ENCODE measurements around the gene RUNX3. TPM values are rescaled to one million over a fixed set of nuclear protein-coding genes. Genes with fewer than 3 reads are reported as not detected.

Gene RUNX3
- total and polyA plus RNA-seq, 4 donors: 1.7 to 9.0 (median 4.5) TPM

- Histone ChIP-seq H3K9ac (ENCODE audit: insufficient read depth in 1 of 2, low read length in 2 of 2) (no peak overlapping the region), H3K27me3 (ENCODE audit: control insufficient read depth in 3 of 3, insufficient read depth in 3 of 3, low read length in 2 of 3) (peaks cover 0 to 4% (median 3%) of the 10 kb centered on the region in 3 donors), H3K36me3 (ENCODE audit: control insufficient read depth in 4 of 4, insufficient read depth in 4 of 4, low read length in 4 of 4) (no peaks in the 10 kb centered on the region), H3K27ac (ENCODE audit: low read depth in 1 of 2, low read length in 1 of 2) (no peak overlapping the region), H3K4me1 (ENCODE audit: control insufficient read depth in 5 of 5, insufficient read depth in 5 of 5, low read length in 5 of 5) (peaks cover 0 to 11% (median 1%) of the 10 kb centered on the region in 5 donors), H3K4me3 (no peak overlapping the region), H3K9me3 (ENCODE audit: control insufficient read depth in 4 of 4, insufficient read depth in 3 of 4, low read length in 3 of 4) (peaks cover 2 to 13% (median 4%) of the 10 kb centered on the region in 4 donors)
- 91 to 95% methylated on average over 2 of the region's 2 CpGs for WGBS, 2 donors
- no peak for TF ChIP-seq CTCF (IDR thresholded peaks at IDR 0.05; ENCODE audit: control extremely low read depth, extremely low read depth)
- DNase-seq (no peak), ATAC-seq (ENCODE audit: insufficient read depth, low FRiP score) (no peak)
These were observed 45.3 kb upstream of the RUNX3 start for GRCh38 chr1:24975391-24975790.

- peaks cover 0 to 7% (median 3%) of the 10 kb centered on the region in 3 donors for H3K27me3 ChIP-seq (ENCODE audit: control insufficient read depth in 3 of 3, insufficient read depth in 3 of 3, low read length in 2 of 3)
These were observed 43.2 kb upstream of the RUNX3 start for GRCh38 chr1:24973315-24973714.

GRCh38 chr1:24972915-24973242 is 42.8 kb upstream of the RUNX3 start:
- DNase-seq (no peak), ATAC-seq (ENCODE audit: insufficient read depth, low FRiP score) (no peak)
- H3K9ac ChIP-seq (ENCODE audit: insufficient read depth in 1 of 2, low read length in 2 of 2): no peak overlapping the region
- H3K27me3 ChIP-seq (ENCODE audit: control insufficient read depth in 3 of 3, insufficient read depth in 3 of 3, low read length in 2 of 3): peaks cover 0 to 7% (median 3%) of the 10 kb centered on the region in 3 donors
- no peak for TF ChIP-seq CTCF (IDR thresholded peaks at IDR 0.05; ENCODE audit: control extremely low read depth, extremely low read depth)
- peaks cover 2 to 11% (median 4%) of the 10 kb centered on the region in 4 donors for H3K9me3 ChIP-seq (ENCODE audit: control insufficient read depth in 4 of 4, insufficient read depth in 3 of 4, low read length in 3 of 4)
- 77 to 86% methylated on average over 6 of the region's 6 CpGs for WGBS, 2 donors
- peaks cover 0 to 12% (median 0%) of the 10 kb centered on the region in 5 donors for H3K4me1 ChIP-seq (ENCODE audit: control insufficient read depth in 5 of 5, insufficient read depth in 5 of 5, low read length in 5 of 5)
- no peak overlapping the region for H3K27ac ChIP-seq (ENCODE audit: low read depth in 1 of 2, low read length in 1 of 2)
- H3K36me3 ChIP-seq (ENCODE audit: control insufficient read depth in 4 of 4, insufficient read depth in 4 of 4, low read length in 4 of 4): no peaks in the 10 kb centered on the region
- H3K4me3 ChIP-seq: no peak overlapping the region

More at GRCh38 chr1:24973315-24973714, 43.2 kb upstream of the RUNX3 start:
- ATAC-seq (ENCODE audit: insufficient read depth, low FRiP score) (no peak), DNase-seq (no peak)
- Histone ChIP-seq H3K27ac (ENCODE audit: low read depth in 1 of 2, low read length in 1 of 2) (no peak overlapping the region), H3K9ac (ENCODE audit: insufficient read depth in 1 of 2, low read length in 2 of 2) (no peak overlapping the region), H3K4me3 (no peak overlapping the region), H3K36me3 (ENCODE audit: control insufficient read depth in 4 of 4, insufficient read depth in 4 of 4, low read length in 4 of 4) (no peaks in the 10 kb centered on the region), H3K9me3 (ENCODE audit: control insufficient read depth in 4 of 4, insufficient read depth in 3 of 4, low read length in 3 of 4) (peaks cover 2 to 12% (median 4%) of the 10 kb centered on the region in 4 donors), H3K4me1 (ENCODE audit: control insufficient read depth in 5 of 5, insufficient read depth in 5 of 5, low read length in 5 of 5) (peaks cover 0 to 12% (median under 1%) of the 10 kb centered on the region in 5 donors)
- 64 to 76% methylated on average over 5 of the region's 5 CpGs for whole genome bisulfite sequencing, 2 donors
- TF ChIP-seq CTCF (IDR thresholded peaks at IDR 0.05; ENCODE audit: control extremely low read depth, extremely low read depth): no peak
